KBM-7 (cell line): ENCODE results near the gene RALB.
"Not testable (repeated sequence)": the region's sequence is repeated elsewhere in the genome, so short reads cannot be mapped to it uniquely, and the experiment has no call there.

Source experiments
- DNase-seq: peaks from one replicate; pipeline ENCODE4 v3.0.0-alpha.2; 2015
- in situ Hi-C: fragments of 300-500 bp; cut with MboI; formaldehyde crosslinking; loops from 2 replicates; pipeline ENCODE4 v1.14.3; 2020; ENCODE audit warnings: low sequenced_read_pairs, low pct_unique_long_range_greater_than_20kb, mixed read lengths

Gene RALB

DNA sequence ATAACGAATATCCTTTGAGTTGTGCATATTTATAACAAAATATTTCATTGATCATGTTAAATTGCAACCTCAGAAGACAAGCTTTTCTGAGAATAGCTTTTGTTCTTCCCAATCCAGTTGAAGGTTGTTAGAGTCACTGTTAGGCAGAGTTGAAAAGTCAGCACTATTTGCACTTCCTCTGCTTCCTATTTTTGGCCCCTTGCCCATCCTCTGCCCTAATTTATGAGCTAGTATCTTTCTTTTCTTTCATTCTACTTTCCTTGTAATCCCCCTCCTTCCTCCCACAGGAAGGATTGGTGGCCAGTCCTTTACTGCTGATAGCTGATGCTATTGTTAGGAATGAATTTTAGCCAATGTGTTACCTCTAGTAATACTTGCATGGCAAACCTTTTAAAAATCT lies 4.9 kb downstream of the RALB start:
- in situ Hi-C loops, result no loop called here

DNA sequence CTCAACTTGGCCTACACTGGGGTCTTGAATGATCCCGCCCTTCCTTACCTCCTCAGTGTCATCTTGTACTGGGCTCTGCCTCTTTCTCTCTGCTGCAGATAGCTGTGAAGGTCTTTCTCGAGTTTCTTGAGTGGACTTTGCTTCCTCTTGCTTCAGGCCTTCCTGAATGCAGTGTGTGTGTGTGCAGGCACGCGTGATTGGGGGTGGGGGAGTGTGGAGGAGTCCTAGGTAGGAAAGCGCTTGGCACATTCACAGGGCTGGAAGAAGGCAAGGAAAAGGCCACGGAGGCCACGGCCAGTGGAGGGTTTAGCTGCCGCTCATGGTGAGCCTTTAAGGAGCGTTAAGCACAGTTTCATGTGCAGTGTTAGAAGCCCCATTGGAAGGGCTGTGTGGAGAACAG lies 5.5 kb downstream of the RALB start:
- in situ Hi-C loops, result no loop called here

More for the DNA sequence above, 4.9 kb downstream of the RALB start:
- peak; percentile 72 for DNase-seq

DNA sequence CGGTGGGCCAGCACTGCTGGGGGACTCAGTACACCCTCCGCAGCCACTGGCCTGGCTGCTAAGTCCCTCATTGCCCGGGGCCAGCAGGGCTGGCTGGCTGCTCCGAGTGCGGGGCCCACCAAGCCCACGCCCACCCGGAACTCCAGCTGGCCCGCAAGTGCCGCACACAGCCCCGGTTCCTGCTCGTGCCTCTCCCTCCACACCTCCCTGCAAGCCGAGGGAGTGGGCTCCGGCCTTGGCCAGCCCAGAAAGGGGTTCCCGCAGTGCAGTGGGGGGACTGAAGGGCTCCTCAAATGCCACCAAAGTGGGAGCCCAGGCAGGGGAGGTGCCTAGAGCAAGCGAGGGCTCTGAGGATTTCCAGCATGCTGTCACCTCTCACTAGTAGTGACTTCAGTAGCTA lies 7.3 kb downstream of the RALB start:
- DNase-seq, in situ Hi-C loops: not testable (repeated sequence)

More for the DNA sequence above, 5.5 kb downstream of the RALB start:
- no peak for DNase-seq

DNA sequence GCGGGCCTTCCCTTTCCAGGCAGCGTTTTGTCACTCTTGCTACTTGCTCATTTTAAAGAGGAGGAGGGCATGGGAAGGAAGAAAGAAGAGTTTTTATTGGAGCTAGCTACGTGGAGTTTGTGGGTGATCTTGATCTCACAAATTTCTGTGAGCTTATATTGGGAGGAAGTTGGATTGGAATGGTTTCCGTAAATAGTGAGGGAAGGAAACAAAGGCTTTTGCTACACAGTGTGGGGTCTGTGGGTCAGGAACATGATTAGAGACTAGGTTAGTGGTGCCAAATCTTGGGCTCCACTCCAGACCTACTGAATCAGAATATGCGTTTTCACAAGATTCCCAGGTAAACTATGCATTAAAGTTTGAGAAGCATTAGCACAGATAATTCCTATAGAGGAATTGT lies 8.1 kb downstream of the RALB start:
- DNase-seq, result no peak
- in situ Hi-C loops, result no loop called here

DNA sequence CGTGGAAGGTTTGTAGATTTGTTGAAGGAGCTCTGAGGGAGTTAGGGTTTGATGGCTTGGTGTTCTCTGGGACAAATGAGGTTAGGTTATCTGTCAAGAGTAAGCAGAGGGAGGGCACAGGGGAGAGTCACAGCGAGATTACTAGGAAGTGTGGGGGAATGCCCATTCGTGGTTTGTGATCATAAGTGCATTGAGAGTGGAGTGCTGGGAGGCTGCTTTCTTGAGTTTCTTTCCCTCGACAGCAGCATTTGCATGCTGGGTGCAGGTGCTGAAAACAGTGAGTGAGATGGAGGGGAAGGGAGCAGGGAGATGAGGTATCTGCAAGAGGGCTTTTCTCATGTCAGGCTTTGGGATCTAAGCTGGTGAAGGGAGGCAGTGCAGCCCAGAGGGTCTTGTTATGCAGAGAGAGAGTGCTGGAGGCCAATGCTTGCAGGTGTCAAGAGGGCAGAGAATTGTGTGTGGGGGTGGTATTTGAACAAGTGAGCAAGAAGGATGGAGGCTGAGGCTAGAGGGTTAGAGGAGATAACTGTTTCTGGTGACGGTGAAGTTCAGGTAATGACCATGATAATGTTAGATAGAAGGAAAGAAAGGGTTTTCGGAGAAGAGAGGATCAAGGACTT lies 8.8 kb downstream of the RALB start:
- in situ Hi-C loops, result no loop called here
- no peak for DNase-seq

GRCh38 chr2:120262150-120262549 lies 9.5 kb downstream of the RALB start:
- in situ Hi-C loops, result no loop called here

GRCh38 chr2:120262761-120263428 lies 10.2 kb downstream of the RALB start:
- in situ Hi-C loops, result no loop called here
- no peak for DNase-seq

More at GRCh38 chr2:120262150-120262549, 9.5 kb downstream of the RALB start:
- DNase-seq, result no peak

DNA sequence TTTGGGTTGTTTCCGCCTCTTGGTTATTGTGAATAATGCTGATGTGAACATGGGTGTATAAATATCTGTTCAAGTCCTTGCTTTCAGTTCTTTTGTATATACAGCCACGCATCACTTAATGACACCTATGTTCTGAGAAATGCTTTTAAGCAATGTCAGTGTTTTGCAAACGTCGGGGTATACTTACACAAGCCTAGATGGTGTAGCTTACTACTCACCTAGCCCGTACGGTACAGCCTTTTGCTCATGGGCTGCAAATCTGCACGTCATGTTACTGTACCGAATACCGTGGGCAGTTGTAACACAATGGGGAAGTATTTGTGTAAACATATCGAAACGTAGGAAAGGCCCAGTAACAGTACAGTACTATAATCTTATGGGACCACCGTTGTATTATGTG lies 12.4 kb downstream of the RALB start:
- no peak for DNase-seq
- in situ Hi-C loops, result no loop called here

GRCh38 chr2:120267348-120267747 lies 14.7 kb downstream of the RALB start:
- no peak for DNase-seq
- in situ Hi-C loops, result no loop called here

DNA sequence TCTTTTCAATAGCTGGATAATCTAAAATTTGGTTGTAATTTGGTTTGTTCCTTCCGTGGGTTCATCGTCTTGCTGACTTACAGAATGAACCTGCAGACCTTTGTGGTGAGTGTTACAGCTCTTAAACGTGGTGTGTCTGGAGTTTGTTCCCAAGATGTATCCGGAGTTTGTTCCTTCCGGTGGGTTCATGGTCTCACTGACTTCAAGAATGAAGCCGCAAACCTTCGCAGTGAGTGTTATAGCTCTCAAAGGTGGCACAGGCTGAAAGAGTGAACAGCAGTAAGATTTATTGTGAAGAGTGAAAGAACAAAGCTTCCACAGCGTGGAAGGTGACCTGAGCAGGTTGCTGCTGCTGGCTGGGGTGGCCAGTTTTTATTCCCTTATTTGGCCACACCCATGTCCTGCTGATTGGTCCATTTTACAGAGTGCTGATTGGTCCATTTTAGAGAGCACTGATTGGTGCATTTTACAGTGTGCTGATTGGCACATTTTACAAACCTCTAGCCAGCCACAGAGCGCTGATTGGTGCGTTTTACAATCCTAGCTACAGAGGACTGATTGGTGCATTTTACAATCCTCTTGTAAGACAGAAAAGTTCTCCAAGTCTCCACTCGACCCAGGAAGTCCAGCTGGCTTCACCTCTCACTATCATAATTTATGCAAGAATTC lies 16.6 kb downstream of the RALB start:
- in situ Hi-C loops, result no loop called here
- peak; percentile 87 for DNase-seq

DNA sequence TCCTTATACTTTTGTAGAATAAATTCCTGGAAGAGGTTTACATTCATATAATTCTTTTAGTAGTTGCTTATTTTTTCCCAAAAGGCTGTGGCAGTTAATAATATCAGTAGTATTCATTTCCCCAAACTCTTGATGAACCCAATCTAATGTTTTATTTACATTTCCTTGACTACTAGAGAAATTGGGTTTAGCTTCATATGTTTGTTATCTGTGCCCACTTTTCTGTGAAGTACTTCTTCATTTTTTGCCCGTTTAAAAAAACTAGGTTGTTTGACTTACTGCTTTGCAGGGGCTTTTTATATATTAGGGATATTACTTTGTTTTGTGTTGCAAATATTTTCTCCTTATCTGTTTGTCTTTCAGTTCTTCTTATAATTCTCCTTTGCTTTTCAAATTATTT lies 17.2 kb downstream of the RALB start:
- in situ Hi-C loops, result no loop called here
- DNase-seq, result no peak

DNA sequence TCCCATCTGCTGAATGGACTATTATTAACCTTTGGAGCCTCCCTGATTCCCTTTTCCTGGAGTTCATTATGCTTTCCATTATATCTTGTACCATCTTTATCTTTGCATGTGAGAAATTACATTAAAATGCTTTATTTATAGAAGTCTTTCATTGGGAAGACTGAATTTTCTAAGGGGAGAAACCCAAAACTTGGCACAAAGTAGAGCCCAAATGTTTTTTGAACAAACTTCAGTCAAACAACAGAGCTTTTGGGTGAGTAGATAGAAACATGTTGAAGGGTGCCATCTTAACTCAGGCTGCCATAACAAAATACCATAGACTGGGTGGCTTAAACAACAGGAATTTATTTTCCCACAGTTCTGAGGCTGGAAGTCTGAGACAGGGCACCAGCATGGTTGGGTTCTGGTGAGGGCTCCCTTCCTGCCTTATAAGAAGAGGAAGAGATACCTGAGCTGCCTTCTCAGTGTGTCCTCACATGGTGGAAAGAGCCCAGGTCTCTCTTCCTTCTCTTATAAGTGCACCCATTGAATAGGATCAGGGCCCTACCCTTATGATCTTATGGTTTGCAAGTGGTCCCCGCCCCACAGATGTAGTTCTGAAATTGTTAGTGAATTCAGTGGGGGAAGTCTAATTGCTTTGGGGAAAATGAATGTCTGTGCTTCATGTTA lies 19.2 kb downstream of the RALB start:
- DNase-seq, result no peak
- in situ Hi-C loops, result no loop called here

DNA sequence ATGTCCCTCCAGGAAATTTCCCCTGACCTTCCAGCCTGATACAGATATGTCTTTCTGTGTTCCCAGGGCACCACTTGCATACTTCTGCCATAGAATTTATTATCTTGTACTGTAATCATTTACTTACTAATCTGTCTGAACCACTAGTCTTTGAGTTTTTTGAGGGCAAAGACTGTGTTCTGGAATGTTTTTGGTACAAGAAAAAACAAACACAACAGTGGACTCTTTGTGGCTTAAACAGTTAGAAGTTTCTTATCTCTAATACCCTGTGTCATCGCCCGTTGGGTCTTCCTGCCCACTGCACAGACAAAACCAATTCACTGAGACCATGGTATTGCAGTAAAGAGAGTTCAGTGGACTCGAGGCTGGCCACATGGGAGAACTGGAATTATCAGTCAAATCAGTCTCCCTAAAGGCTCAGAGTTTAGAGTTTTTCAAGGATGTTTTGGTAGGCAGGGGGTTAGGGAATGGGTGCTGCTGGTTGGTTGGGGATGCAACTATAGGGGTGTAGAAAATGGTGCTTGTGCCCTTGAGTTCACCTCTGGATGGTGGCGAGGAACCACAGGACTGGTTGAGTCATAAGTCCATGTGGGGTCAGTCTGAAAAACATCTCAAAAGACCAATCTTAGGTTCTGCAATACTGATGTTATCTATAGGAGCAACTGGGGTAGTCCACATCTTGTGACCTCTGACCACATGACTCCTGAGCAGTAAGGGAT lies 20.3 kb downstream of the RALB start:
- in situ Hi-C loops, result no loop called here
- DNase-seq, result no peak

GRCh38 chr2:120275617-120276400 lies 23.2 kb downstream of the RALB start:
- DNase-seq, result no peak
- in situ Hi-C loops, result no loop called here

GRCh38 chr2:120277505-120278205 lies 25.0 kb downstream of the RALB start:
- DNase-seq, result no peak
- in situ Hi-C loops, result no loop called here

- DNase-seq, result no peak
- in situ Hi-C loops, result no loop called here
Observed at GRCh38 chr2:120278901-120279300, 26.2 kb downstream of the RALB start.

- in situ Hi-C loops, result no loop called here
- DNase-seq, result no peak
Observed at GRCh38 chr2:120279708-120280107, 27.1 kb downstream of the RALB start.

- no peak for DNase-seq
- in situ Hi-C loops, result no loop called here
Observed at GRCh38 chr2:120283649-120284048, 31.0 kb downstream of the RALB start.
